SK-N-SH (cell line): ENCODE measurements around the gene USP10. TPM values are rescaled to one million over a fixed set of nuclear protein-coding genes. Genes with fewer than 3 reads are reported as not detected.

Experiments
- CTCF ChIA-PET: fragments of 300-600, 350-600 bp; formaldehyde crosslinking; extraction: SDS; loops from one replicate; lab custom pipeline; 2021; lab: Yijun Ruan, JAX
- POLR2A ChIA-PET: fragments of 350-600 bp; sonication (Branson Sonifier 250); formaldehyde crosslinking; extraction: SDS; loops from one replicate; lab custom pipeline; 2020; ENCODE audit warnings: antibody characterized with exemption, inconsistent platforms; lab: Yijun Ruan, JAX
- DNase-seq: peaks from one replicate; pipeline ENCODE4 v3.0.0; 2012
- H2AFZ ChIP-seq: fragments of 200-600 bp; sonication (generic); 2 replicates; pipeline ENCODE4 v1.8.1; 2016; ENCODE audit warnings: antibody characterized with exemption, mild to moderate bottlenecking, low read depth
- H3F3A ChIP-seq: fragments of 200-600 bp; sonication (generic); replicated peaks from 2 replicates; pipeline ENCODE3; 2016; ENCODE audit warnings: antibody characterized with exemption, mild to moderate bottlenecking; ENCODE audit not compliant: insufficient read depth
- H3K27ac ChIP-seq, 2 experiments: fragments of 200-500 bp in 1 of 2; fragments of 200-600 bp in 1 of 2; sonication (Bioruptor generic) in 1 of 2; sonication (generic), shearing (Covaris generic) in 1 of 2; 2 replicates each; pipeline versions ENCODE4 v1.5.1 to v1.6.1; 2014 to 2016; ENCODE audit warnings: low read depth in 2 of 2, inconsistent platforms in 1 of 2, low read length in 1 of 2, mild to moderate bottlenecking in 1 of 2, mixed read lengths in 1 of 2
- H3K27me3 ChIP-seq: fragments of 200-600 bp; sonication (generic), shearing (Covaris generic); 2 replicates; pipeline ENCODE4 v1.6.1; 2016; ENCODE audit warnings: mixed run types; ENCODE audit not compliant: insufficient read depth
- H3K36me3 ChIP-seq, 2 experiments: fragments of 200-500 bp in 1 of 2; fragments of 200-600 bp in 1 of 2; sonication (Bioruptor generic) in 1 of 2; sonication (generic) in 1 of 2; replicated peaks in 1 of 2; 2 replicates each; pipeline versions ENCODE3 to v1.5.1; 2014 to 2016; ENCODE audit warnings: low read length in 1 of 2, mild to moderate bottlenecking in 1 of 2; ENCODE audit not compliant: insufficient read depth in 2 of 2, control insufficient read depth in 1 of 2
- H3K4me1 ChIP-seq, 2 experiments: fragments of 200-500 bp in 1 of 2; fragments of 200-600 bp in 1 of 2; sonication (Bioruptor generic) in 1 of 2; sonication (generic), shearing (Covaris generic) in 1 of 2; 2 replicates each; pipeline versions ENCODE4 v1.5.1 to v1.6.1; 2014 to 2016; ENCODE audit warnings: low read depth in 1 of 2, low read length in 1 of 2, mixed run types in 1 of 2; ENCODE audit not compliant: insufficient read depth in 2 of 2, control insufficient read depth in 1 of 2
- H3K4me2 ChIP-seq: fragments of 200-600 bp; sonication (generic), shearing (Covaris generic); 2 replicates; pipeline ENCODE4 v1.6.1; 2017; ENCODE audit warnings: mixed run types
- H3K4me3 ChIP-seq, 2 experiments: fragments of 200-500 bp in 1 of 2; fragments of 200-600 bp in 1 of 2; sonication (Bioruptor generic) in 1 of 2; sonication (generic), shearing (Covaris generic) in 1 of 2; 2 replicates each; pipeline versions ENCODE4 v1.5.1 to v1.8.1; 2014 to 2016; ENCODE audit warnings: low read depth in 2 of 2, inconsistent platforms in 1 of 2, low read length in 1 of 2, mild to moderate bottlenecking in 1 of 2, mixed read lengths in 1 of 2, moderate library complexity in 1 of 2
- H3K79me2 ChIP-seq: fragments of 200-600 bp; sonication (generic); 2 replicates; pipeline ENCODE4 v1.8.1; 2017; ENCODE audit warnings: mild to moderate bottlenecking; ENCODE audit not compliant: insufficient read depth
- H3K9ac ChIP-seq: fragments of 200-600 bp; sonication (generic); 2 replicates; pipeline ENCODE4 v1.6.1; 2017; ENCODE audit warnings: mixed run types
- H3K9me2 ChIP-seq: fragments of 200-600 bp; sonication (generic); 2 replicates; pipeline ENCODE4 v1.6.1; 2017; ENCODE audit warnings: mixed run types
- H3K9me3 ChIP-seq: fragments of 200-600 bp; sonication (generic); 2 replicates; pipeline ENCODE4 v1.6.1; 2017; ENCODE audit warnings: mixed run types, mild to moderate bottlenecking, moderate library complexity
- H4K20me1 ChIP-seq: fragments of 200-600 bp; sonication (generic); 2 replicates; pipeline ENCODE4 v1.6.1; 2017; ENCODE audit warnings: mild to moderate bottlenecking, mixed run types; ENCODE audit not compliant: insufficient read depth
- CHD2 ChIP-seq: fragments of 150-350 bp; IDR thresholded peaks from 2 replicates; pipeline ENCODE4 v1.6.1; 2018; ENCODE audit warnings: low read length; ENCODE audit not compliant: partially characterized antibody
- EP300 ChIP-seq, 2 experiments: IDR thresholded peaks; 2 replicates each; pipeline versions ENCODE4 v1.4.0 to v1.6.1; 2012; ENCODE audit warnings: borderline replicate concordance in 1 of 2, low read depth in 1 of 2, low read length in 1 of 2
- EZH2phosphoT487 ChIP-seq: fragments of 200-600 bp; sonication (generic); IDR thresholded peaks from 2 replicates; pipeline ENCODE4 v1.6.1; 2017; ENCODE audit warnings: low read depth, mixed run types, mild to moderate bottlenecking, antibody characterized with exemption, moderate library complexity, borderline replicate concordance
- FOSL2 ChIP-seq: IDR thresholded peaks from 2 replicates; pipeline ENCODE4 v1.4.0; 2012; ENCODE audit warnings: low read depth, mild to moderate bottlenecking, moderate library complexity, borderline replicate concordance
- FOXJ3 ChIP-seq: sonication (generic); formaldehyde crosslinking; IDR thresholded peaks from 2 replicates; pipeline ENCODE4 v1.5.1; 2020; ENCODE audit warnings: mild to moderate bottlenecking, missing genetic modification reagents
- GABPA ChIP-seq: IDR thresholded peaks from 2 replicates; pipeline ENCODE4 v1.4.0; 2012; ENCODE audit warnings: low read depth, mild to moderate bottlenecking
- JUND ChIP-seq: IDR thresholded peaks from 2 replicates; pipeline ENCODE4 v1.4.0; 2012
- MAX ChIP-seq: IDR thresholded peaks from 2 replicates; pipeline ENCODE4 v1.4.0; 2012; ENCODE audit warnings: low read depth
- MEF2A ChIP-seq: IDR thresholded peaks from 2 replicates; pipeline ENCODE4 v1.4.0; 2012; ENCODE audit warnings: low read depth, borderline replicate concordance
- RAD21 ChIP-seq: IDR thresholded peaks from 2 replicates; pipeline ENCODE4 v1.6.1; 2012; ENCODE audit warnings: mild to moderate bottlenecking, low read length
- RXRA ChIP-seq: IDR thresholded peaks from 2 replicates; pipeline ENCODE4 v1.4.0; 2012; ENCODE audit warnings: low read depth, mild to moderate bottlenecking, borderline replicate concordance
- SIN3A ChIP-seq: IDR thresholded peaks from 2 replicates; pipeline ENCODE4 v1.6.1; 2012; ENCODE audit warnings: low read depth, mild to moderate bottlenecking, low read length, moderate library complexity, borderline replicate concordance
- SMC3 ChIP-seq: IDR thresholded peaks from 2 replicates; pipeline ENCODE4 v1.6.1; 2012; ENCODE audit warnings: low read depth, low read length, improper control_type of control experiment
- TCF12 ChIP-seq: IDR thresholded peaks from 2 replicates; pipeline ENCODE4 v1.4.0; 2012
- USF1 ChIP-seq: IDR thresholded peaks from 2 replicates; pipeline ENCODE4 v1.4.0; 2012; ENCODE audit warnings: low read depth, borderline replicate concordance
- USF2 ChIP-seq: fragments of 150-350 bp; IDR thresholded peaks from 2 replicates; pipeline ENCODE4 v1.6.1; 2017; ENCODE audit warnings: antibody characterized with exemption, low read length, low read depth, borderline replicate concordance
- WGBS: methylation state at CpG from one replicate; pipeline ENCODE4 v1.1.6; 2017; ENCODE audit warnings: low lambda C conversion rate; 5-methylcytosine and 5-hydroxymethylcytosine counted together
- polyA plus RNA-seq, 3 experiments: library from polyadenylated mRNA; depleted of rRNA; stranded (reverse); fragments of >200 nt; gene quantifications; 2 replicates each; pipeline ENCODE4 v1.2.3, GENCODE V29; 2012
- TF ChIP-seq, protein P1 (sequence below): fragments of 150-350 bp; IDR thresholded peaks from 2 replicates; pipeline ENCODE4 v1.6.1; 2016; ENCODE audit warnings: mild to moderate bottlenecking, low read depth, low read length

The USP10 gene
- polyA plus RNA-seq, 1 of the 3 experiments (the other 2 are of a cell fraction), result 49.2 TPM

DNA sequence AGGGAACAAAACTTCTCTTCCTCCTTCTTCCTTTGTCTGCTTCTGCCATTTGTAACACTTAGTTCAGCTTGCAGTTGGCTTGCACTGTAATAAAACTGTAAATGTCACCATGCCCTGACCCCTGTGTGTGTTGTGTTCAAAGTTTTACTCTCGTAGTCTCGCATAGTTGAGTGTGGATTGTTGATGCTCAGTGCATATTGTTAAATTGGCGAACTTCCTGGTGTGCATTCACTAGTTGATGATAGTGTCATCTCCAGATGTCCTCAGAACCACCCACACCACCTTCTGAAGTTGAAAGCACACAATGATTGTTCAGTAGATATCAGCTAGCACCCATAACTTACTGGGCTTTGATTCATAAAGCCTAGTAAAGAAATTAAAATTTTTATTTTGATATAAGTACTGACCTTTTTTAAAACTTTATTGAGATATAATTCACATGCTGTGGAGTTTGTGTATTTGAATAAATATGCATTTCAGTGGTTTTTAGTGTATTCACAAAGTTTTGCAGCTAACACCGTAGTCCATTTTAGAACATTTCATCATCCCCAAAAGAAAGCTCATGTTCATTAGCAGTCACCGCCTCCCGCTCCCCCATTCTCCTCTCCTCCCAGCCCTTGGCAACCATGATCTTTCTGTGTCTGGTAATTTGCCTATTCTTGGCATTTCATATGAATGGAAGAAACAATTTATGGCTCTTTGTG, 25.0 kb downstream of the USP10 start (continued):
- TF ChIP-seq RXRA, result no peak
- TF ChIP-seq FOSL2, result no peak
- TF ChIP-seq FOXJ3 (CRISPR knock-in tag), result no peak
- no peak for TF ChIP-seq USF1
- TF ChIP-seq MAX, result no peak
- TF ChIP-seq, protein P1, sequence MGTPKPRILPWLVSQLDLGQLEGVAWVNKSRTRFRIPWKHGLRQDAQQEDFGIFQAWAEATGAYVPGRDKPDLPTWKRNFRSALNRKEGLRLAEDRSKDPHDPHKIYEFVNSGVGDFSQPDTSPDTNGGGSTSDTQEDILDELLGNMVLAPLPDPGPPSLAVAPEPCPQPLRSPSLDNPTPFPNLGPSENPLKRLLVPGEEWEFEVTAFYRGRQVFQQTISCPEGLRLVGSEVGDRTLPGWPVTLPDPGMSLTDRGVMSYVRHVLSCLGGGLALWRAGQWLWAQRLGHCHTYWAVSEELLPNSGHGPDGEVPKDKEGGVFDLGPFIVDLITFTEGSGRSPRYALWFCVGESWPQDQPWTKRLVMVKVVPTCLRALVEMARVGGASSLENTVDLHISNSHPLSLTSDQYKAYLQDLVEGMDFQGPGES, result no peak
- no peak for TF ChIP-seq TCF12
- TF ChIP-seq JUND, result no peak
- TF ChIP-seq GABPA, result no peak
- no peak for TF ChIP-seq CHD2
- no peak for TF ChIP-seq SMC3
- no peak for TF ChIP-seq EP300 (IDR thresholded peaks at IDR 0.05; ENCODE audit: borderline replicate concordance in 1 of 2, low read depth in 1 of 2, low read length in 1 of 2)
- TF ChIP-seq, all 33 proteins: peak for 0

DNA sequence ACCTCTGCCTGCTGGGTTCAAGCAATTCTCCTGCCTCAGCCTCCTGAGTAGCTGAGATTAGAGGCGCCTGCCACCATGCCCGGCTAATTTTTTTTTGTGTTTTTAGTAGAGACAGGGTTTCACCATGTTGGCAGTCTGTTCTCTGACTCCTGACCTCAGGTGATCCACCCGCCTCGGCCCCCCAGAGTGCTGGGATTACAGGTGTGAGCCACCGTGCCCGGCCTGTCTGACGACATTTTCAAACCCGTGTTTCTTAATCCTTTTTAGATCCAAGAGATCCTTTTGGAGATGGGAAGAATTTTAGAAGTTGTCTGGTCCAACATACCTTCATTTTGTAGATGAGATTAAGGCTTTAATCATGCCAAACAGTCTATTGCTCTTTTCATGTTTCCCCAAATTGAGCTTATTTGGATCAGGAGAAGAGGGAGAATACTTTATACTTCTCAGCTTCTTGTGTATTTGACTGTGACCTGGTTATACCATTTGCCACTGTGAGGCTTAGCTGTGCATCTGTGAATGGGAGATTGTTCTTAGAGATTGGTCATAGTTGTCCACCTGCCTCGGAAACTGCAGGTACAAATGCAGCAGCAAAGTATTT, 25.8 kb downstream of the USP10 start:
- Histone ChIP-seq H2AFZ (no peak overlapping the region), H3K79me2 (peaks cover 97% of the 10 kb centered on the region), H3K27me3 (no peaks in the 10 kb centered on the region), H3K9me3 (no peaks in the 10 kb centered on the region), H3K36me3 (no peaks in the 10 kb centered on the region), H3K9ac (no peak overlapping the region), H3K9me2 (no peaks in the 10 kb centered on the region), H3F3A (peaks cover 24% of the 10 kb centered on the region), H3K4me3 (peak overlapping the region in 1 of 2 experiments; percentile 45; a peak in 1 of 4 replicates), H3K27ac (no peak overlapping the region), H4K20me1 (peaks cover 56% of the 10 kb centered on the region), H3K4me1 (peaks cover 26 to 32% of the 10 kb centered on the region in 2 experiments; a peak in 3 of 4 replicates), H3K4me2 (no peak overlapping the region)
- TF ChIP-seq JUND (no peak), USF1 (no peak), SIN3A (no peak), MAX (no peak), RAD21 (no peak), EZH2phosphoT487 (no peak), MEF2A (no peak), USF2 (no peak)
- ChIA-PET POLR2A (interaction anchor here (0.6 kb wide), 1 partner anchor 100 kb away, joined by 3 read pairs; no protein-coding TSS in a partner anchor), CTCF (interaction anchor here (0.5 to 17.6 kb wide), 59 partner anchors 7 to 466 kb away, joined by 3 to 275 read pairs (median 6); partner anchors contain the start of genes COTL1 and KLHL36)
- no peak for DNase-seq
- 86% methylated on average over 9 of the region's 9 CpGs for WGBS
